Cardiac fibroblast (primary cell): ENCODE data around the gene SLIT3.

Source experiments
- DNase-seq, 2 donors: peaks; one replicate each; pipeline versions ENCODE4 v3.0.0 to v3.0.0-alpha.2; 2010; ENCODE audit warnings: low read depth in 2 of 2
- H3K4me3 ChIP-seq, 2 donors: replicated peaks in 1 of 2; 1 replicate in 1 of 2; 2 replicates in 1 of 2; pipeline ENCODE4 v1.5.1; 2011; ENCODE audit warnings: low read depth in 2 of 2, low read length in 2 of 2, mild to moderate bottlenecking in 2 of 2, moderate library complexity in 1 of 2
- CTCF ChIP-seq: IDR thresholded peaks from one replicate; pipeline ENCODE4 v1.5.1; 2011; ENCODE audit warnings: low read depth, mild to moderate bottlenecking, low read length, inconsistent platforms

SLIT3 gene

GRCh38 chr5:169095976-169096375, 205.0 kb downstream of the SLIT3 start:
- H3K4me3 ChIP-seq, result no peak overlapping the region
- DNase-seq, result no peak

GRCh38 chr5:169095410-169095960, 205.5 kb downstream of the SLIT3 start:
- DNase-seq, result no peak
- TF ChIP-seq CTCF, result no peak

More at GRCh38 chr5:169095976-169096375, 205.0 kb downstream of the SLIT3 start:
- TF ChIP-seq CTCF, result no peak

GRCh38 chr5:169094586-169095409, 206.1 kb downstream of the SLIT3 start:
- peak; percentile 18 to 42 for DNase-seq
- TF ChIP-seq CTCF, result no peak
- H3K4me3 ChIP-seq, result no peak overlapping the region

More at GRCh38 chr5:169095410-169095960, 205.5 kb downstream of the SLIT3 start:
- H3K4me3 ChIP-seq, result no peak overlapping the region

GRCh38 chr5:169091396-169091980, 209.5 kb downstream of the SLIT3 start:
- no peak for TF ChIP-seq CTCF
- DNase-seq, result no peak

GRCh38 chr5:169089343-169089742, 211.6 kb downstream of the SLIT3 start:
- no peak overlapping the region for H3K4me3 ChIP-seq
- TF ChIP-seq CTCF, result no peak
- DNase-seq, result no peak

More at GRCh38 chr5:169091396-169091980, 209.5 kb downstream of the SLIT3 start:
- H3K4me3 ChIP-seq, result no peak overlapping the region

- DNase-seq, result no peak
- no peak for TF ChIP-seq CTCF
- no peak overlapping the region for H3K4me3 ChIP-seq
These were observed 212.8 kb downstream of the SLIT3 start for GRCh38 chr5:169088028-169088725.
